Adipocyte (in vitro differentiated cells): ENCODE measurements around the gene PPP2R2C.

ENCODE experiments used
- DNase-seq: peaks from one replicate; pipeline ENCODE4 v3.0.0-alpha.2; 2015; ENCODE audit warnings: low read depth
- H3K27me3 ChIP-seq: replicated peaks from 2 replicates; pipeline ENCODE4 v1.7.0; 2013; ENCODE audit warnings: mild to moderate bottlenecking, low read length, moderate library complexity; ENCODE audit not compliant: control insufficient read depth, insufficient read depth
- H3K36me3 ChIP-seq: 2 replicates; pipeline ENCODE4 v1.7.0; 2013; ENCODE audit warnings: low read length, mild to moderate bottlenecking, moderate library complexity; ENCODE audit not compliant: control insufficient read depth, insufficient read depth, severe bottlenecking
- H3K4me1 ChIP-seq: 2 replicates; pipeline ENCODE4 v1.7.0; 2013; ENCODE audit warnings: mild to moderate bottlenecking, low read length, moderate library complexity; ENCODE audit not compliant: control insufficient read depth, insufficient read depth
- H3K4me3 ChIP-seq: 2 replicates; pipeline ENCODE4 v1.7.0; 2013; ENCODE audit warnings: mild to moderate bottlenecking, low read length, moderate library complexity
- H3K9ac ChIP-seq: 2 replicates; pipeline ENCODE4 v1.7.0; 2013; ENCODE audit warnings: mild to moderate bottlenecking, low read length, moderate library complexity
- H3K9me3 ChIP-seq: 2 replicates; pipeline ENCODE4 v1.7.0; 2013; ENCODE audit warnings: mild to moderate bottlenecking, low read length, moderate library complexity; ENCODE audit not compliant: control insufficient read depth

Gene PPP2R2C

DNA sequence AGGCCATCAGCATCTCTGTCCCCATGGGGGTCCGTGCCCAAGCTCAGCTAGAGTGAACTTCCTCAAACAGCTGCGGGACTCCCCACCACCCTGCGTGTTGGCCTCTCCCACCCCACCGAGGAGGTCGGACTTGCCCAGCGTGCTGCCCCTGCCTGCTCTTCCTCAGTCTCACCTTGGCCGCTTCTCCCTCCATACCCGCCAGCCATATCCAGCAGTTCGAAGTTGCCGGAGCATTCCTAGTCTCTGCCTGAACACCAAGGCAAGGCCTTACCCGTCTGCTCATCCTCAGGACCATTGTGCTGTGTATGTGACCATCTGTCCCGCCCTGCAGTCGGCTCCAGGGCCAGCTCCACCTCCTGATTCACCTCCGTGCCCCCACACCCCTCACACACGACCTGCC is 118.3 kb downstream of the PPP2R2C start:
- DNase-seq, result no peak
- no peaks in the 10 kb centered on the region for H3K4me1 ChIP-seq
- no peaks in the 10 kb centered on the region for H3K9me3 ChIP-seq
- no peak overlapping the region for H3K4me3 ChIP-seq
- H3K36me3 ChIP-seq, result no peaks in the 10 kb centered on the region
- H3K27me3 ChIP-seq, result peaks cover 30% of the 10 kb centered on the region
- H3K9ac ChIP-seq, result no peak overlapping the region

DNA sequence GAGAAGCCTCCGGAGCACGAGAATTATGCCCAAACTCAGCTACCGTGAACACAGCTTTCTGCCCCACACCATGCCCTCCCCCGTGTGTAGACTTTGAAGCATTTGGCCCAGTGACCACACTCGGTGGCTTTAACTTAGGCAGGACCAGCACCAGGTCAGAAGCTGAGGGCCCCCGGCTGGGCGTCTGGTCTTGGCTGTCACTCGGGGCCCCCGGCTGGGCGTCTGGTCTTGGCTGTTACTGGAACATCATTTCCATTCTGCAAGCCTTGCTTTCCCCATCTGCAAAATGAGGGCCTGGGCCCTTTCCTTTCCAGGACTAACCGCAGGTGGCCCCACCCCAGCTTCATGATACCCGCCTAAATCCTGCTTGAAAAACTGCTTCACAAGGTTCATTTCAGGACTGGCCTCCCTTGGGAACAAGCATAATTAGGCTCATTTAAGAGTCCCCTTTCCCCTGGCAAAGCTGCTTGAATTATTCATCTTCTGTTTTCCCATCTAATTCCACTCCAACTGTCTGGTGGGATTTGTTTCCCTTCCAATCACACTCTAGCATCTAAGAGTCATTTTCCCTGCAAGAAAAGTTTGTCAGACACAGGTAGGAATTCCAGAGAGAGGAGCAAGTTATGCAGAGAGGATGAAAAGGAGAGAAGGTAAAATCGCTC is 120.3 kb downstream of the PPP2R2C start:
- no peaks in the 10 kb centered on the region for H3K9me3 ChIP-seq
- no peaks in the 10 kb centered on the region for H3K36me3 ChIP-seq
- no peak overlapping the region for H3K4me3 ChIP-seq
- peaks cover 41% of the 10 kb centered on the region for H3K27me3 ChIP-seq
- no peaks in the 10 kb centered on the region for H3K4me1 ChIP-seq
- H3K9ac ChIP-seq, result no peak overlapping the region
- DNase-seq, result no peak

DNA sequence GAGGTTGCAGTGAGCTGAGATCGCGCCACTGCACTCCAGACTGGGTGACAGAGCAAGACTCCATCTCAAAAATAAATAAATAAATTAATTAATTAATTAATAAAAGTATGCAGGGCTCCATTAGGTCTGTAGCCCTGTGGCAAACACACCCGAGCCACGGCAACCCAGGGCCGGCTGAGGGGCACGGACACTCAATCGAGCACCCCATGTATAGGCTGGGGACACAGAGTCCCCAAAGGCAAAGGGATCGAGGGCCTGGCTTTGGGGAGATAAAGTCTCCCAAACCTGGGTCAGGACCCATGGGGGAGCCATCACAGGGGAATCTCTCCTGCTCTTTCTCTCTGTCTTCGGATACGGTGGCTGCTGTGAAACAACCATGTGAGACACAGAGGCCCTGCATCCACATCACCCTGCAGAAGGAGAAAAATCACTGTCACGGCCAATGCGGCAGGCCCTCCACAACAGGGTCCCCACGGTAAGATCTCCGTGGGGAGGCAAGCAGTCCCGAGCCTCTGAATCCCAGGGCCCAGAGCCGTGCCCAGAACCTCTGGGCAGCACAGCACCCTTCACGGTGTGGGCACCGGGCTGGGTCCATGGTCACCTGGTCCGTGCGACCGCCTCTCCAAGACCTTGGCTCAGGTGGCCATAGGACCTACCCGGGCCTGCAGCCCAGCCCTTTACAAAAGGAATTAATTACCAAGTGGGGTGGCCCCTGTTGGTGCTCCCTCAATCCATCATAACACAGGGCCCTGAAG is 121.0 kb downstream of the PPP2R2C start:
- DNase-seq, result no peak
- H3K9me3 ChIP-seq, result no peaks in the 10 kb centered on the region
- no peak overlapping the region for H3K4me3 ChIP-seq
- H3K36me3 ChIP-seq, result no peaks in the 10 kb centered on the region
- no peak overlapping the region for H3K9ac ChIP-seq
- no peaks in the 10 kb centered on the region for H3K4me1 ChIP-seq
- H3K27me3 ChIP-seq, result peaks cover 42% of the 10 kb centered on the region

DNA sequence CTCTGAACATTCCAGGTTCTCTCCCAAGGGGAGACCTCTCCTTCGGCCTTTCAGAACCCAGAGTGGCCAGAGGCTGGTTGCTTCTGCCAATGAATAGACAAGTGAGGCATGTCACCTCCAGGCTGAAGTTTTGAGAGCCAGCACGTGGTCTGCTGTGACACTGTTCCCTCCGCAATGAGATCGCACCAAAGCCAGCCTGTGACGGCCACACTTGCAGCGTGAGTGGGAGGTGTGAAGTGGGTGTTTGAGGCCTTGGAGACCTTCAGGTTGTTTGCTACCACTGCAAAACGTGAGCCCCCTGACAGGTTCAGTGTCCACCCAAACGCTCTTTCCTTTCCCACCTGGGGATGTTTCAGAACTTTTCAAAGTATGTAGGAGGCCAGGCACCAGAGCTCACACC is 121.8 kb downstream of the PPP2R2C start:
- DNase-seq, result no peak
- no peak overlapping the region for H3K4me3 ChIP-seq
- H3K9me3 ChIP-seq, result no peaks in the 10 kb centered on the region
- no peaks in the 10 kb centered on the region for H3K36me3 ChIP-seq
- H3K4me1 ChIP-seq, result no peaks in the 10 kb centered on the region
- H3K9ac ChIP-seq, result no peak overlapping the region
- H3K27me3 ChIP-seq, result peaks cover 45% of the 10 kb centered on the region

DNA sequence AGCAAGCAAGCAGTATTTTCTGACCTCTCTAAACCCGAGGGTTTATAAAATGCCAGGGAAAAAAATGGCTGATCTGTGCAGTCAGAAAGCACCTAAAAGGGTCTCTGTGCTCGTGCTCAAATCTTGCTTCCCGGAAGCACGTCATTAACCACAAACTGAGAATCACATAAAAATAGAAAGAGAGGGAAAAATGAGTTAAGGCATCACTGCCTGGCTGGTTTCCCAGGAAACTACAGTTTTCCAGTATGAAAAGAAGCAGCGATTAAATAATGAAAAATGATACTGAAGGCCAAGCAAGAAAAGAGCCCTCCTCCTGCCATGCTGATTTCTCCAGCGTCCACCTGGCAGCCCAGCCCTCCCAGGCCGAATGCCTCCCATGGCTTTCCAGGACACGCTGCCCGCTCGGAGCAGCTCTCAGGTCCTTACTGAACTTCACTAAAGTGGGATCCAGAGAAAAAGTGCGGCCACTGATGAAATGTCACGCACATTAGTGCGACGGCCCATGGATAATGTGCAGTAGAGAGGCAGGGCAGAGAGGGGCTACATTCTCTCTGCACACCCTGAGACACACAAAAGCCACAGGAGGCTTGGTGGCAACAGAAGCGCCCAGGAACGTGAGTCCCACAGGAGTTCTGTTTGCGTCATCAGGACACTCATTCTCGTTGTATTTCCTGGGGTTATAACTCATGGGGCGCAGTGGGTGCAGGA is 122.4 kb downstream of the PPP2R2C start:
- no peak overlapping the region for H3K4me3 ChIP-seq
- no peaks in the 10 kb centered on the region for H3K4me1 ChIP-seq
- no peak overlapping the region for H3K9ac ChIP-seq
- H3K9me3 ChIP-seq, result no peaks in the 10 kb centered on the region
- no peak for DNase-seq
- H3K36me3 ChIP-seq, result no peaks in the 10 kb centered on the region
- H3K27me3 ChIP-seq, result peaks cover 45% of the 10 kb centered on the region

DNA sequence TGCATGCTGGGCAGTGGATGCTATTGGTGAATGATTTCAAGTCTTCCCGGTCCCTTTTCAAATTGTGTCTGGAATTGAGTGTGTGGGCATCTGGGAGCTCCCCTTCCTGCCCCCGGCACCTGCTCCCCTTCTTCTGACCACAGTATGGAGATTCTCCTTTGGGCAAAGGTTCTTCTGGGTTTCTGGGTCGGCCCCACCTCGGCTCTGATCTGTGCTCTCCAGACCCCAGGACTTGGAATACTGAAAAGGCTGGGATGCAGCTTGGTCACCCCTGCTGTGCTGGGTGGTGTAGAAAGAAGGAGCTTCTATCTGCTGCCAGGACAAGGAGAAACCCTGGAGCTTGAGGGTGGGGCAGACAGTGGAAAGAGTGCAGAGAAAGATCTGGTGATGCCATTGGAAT is 124.0 kb downstream of the PPP2R2C start:
- Histone ChIP-seq H3K27me3 (peaks cover 41% of the 10 kb centered on the region), H3K4me3 (no peak overlapping the region), H3K4me1 (no peaks in the 10 kb centered on the region), H3K9me3 (no peaks in the 10 kb centered on the region), H3K36me3 (no peaks in the 10 kb centered on the region), H3K9ac (no peak overlapping the region)
- DNase-seq, result no peak

DNA sequence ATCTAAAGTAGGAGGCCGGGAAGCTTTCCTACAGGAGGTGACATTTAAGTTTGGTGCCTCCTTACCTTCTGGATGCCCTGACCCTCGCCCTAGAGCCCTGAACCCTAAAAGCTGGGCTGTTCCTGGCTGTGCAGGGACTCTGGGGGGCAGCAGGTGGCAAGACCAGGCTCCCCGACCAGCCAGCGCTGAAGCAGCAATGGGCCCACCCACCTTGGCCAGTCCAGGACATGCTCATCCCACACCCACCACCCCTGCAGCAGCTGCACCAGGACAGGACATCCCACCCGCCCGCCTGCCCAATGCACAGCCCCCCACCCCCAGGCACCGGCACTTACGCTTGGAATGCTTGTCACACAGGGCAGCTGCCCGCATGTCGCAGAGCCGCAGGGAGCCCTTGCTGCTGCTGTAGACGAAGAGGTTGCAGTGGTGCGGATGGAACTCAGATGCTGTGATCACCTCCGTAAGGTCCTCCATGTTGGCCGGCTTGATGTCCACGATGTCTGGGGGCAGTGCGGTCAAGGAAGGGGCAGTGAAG is 124.8 kb downstream of the PPP2R2C start:
- H3K27me3 ChIP-seq, result peaks cover 38% of the 10 kb centered on the region
- no peaks in the 10 kb centered on the region for H3K4me1 ChIP-seq
- H3K36me3 ChIP-seq, result no peaks in the 10 kb centered on the region
- no peak for DNase-seq
- no peaks in the 10 kb centered on the region for H3K9me3 ChIP-seq
- H3K9ac ChIP-seq, result no peak overlapping the region
- H3K4me3 ChIP-seq, result no peak overlapping the region

DNA sequence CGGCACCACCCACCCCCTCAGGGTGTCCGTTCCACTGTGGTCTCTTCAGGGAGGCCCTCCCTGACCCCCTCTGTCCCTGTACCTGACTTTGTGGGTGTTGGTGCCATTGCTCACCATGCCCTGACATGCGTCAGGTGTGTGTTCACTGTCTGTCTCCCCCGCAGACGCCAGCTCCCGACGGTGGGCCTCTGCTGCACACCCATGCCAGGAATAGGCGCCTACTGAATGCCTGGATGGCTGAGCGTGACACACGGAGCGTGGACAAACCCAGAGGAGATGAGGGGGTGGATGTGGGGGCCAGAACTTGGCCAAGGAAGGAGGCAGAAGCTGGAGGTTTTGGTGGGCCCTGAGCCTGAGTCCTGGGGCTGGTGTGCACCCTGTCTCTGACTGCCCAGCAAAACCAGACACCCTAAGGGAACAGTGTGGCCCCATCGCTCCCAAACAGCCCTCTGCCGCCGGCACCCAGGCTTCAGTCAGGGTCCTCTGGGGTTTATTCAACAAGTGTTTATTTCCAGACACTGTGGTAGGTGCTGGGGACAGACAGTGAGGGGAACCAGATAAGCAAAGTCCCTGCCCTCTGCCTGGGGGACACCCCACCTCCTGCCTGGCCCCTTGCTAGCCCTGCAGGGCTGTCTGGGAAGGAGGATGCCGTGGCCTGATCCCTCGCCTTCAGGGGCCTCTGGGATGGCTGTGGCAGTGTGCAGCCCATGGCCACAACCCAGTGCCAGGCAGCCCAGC is 125.9 kb downstream of the PPP2R2C start:
- no peak for DNase-seq
- H3K4me1 ChIP-seq, result no peaks in the 10 kb centered on the region
- H3K4me3 ChIP-seq, result no peak overlapping the region
- no peak overlapping the region for H3K9ac ChIP-seq
- no peaks in the 10 kb centered on the region for H3K36me3 ChIP-seq
- H3K9me3 ChIP-seq, result no peaks in the 10 kb centered on the region
- peaks cover 35% of the 10 kb centered on the region for H3K27me3 ChIP-seq

DNA sequence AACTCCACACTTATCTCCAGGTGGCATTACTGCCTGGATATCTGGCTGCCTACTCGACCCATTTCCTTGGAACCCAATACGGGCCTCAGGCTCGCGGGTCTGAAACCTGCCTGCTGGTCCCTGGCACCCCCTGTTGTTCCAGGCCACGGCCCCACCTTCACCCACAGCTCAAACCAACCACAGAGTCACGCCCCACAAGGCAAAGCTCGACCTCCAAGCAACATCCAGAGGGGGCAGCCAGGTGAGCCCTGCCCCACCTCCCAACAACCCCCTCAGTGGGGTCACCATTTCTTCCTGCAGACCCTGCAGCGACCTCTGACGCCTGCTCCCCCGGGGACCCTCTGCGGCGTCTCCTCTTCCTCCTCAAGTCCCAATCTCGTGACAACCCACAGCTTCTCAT is 126.5 kb downstream of the PPP2R2C start:
- peaks cover 39% of the 10 kb centered on the region for H3K27me3 ChIP-seq
- no peaks in the 10 kb centered on the region for H3K9me3 ChIP-seq
- no peaks in the 10 kb centered on the region for H3K36me3 ChIP-seq
- no peak overlapping the region for H3K4me3 ChIP-seq
- no peak overlapping the region for H3K9ac ChIP-seq
- no peak for DNase-seq
- H3K4me1 ChIP-seq, result no peaks in the 10 kb centered on the region

DNA sequence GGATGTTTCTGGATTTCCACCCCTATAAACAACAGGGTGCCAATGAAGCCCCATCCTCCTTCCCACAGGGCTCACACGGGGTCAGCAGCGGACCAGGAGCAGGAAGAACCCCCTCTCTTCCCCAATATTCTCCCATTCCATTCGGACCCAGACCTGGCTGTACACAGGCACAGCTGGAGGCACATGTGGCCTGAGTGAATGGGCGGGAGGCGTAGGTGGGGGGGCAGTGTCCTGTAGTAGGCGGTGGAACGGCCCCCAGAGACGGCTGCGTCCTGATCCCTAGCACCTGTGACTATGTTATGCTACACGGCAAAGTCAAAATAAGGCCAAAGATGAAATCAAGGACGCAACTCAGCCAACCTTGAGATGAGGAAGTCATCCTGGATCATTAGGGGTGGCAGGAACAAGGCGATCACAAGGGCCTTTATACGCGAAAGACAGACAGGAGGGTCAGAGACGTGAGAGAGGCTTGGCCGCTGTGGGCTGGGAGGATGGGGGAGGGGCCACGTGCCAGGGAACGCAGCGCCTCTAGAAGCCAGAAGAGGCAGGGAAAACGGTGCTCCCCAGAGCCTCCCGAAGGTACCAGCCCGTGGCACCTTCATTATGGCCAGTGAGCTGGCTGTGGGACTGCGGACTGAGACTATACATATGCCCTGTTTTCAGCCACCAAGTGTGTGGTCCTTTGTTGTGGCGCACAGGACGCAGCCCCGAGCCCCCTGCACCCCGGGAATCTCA is 127.2 kb downstream of the PPP2R2C start:
- Histone ChIP-seq H3K9ac (no peak overlapping the region), H3K4me1 (no peaks in the 10 kb centered on the region), H3K9me3 (no peaks in the 10 kb centered on the region), H3K4me3 (no peak overlapping the region), H3K27me3 (peaks cover 38% of the 10 kb centered on the region), H3K36me3 (no peaks in the 10 kb centered on the region)
- DNase-seq, result no peak
